HepG2 (cell line): ENCODE measurements around the gene TMEM125. TPM values are rescaled to one million over a fixed set of nuclear protein-coding genes. Genes with fewer than 3 reads are reported as not detected.

Experiments
- ARNT2 ChIP-seq: sonication (generic); formaldehyde crosslinking; IDR thresholded peaks from 2 replicates; pipeline ENCODE4 v1.8.0; 2022; ENCODE audit warnings: mild to moderate bottlenecking, low read depth, missing genetic modification reagents, moderate library complexity
- CBX5 ChIP-seq: sonication (generic); formaldehyde crosslinking; IDR thresholded peaks from 2 replicates; pipeline ENCODE4 v1.4.0; 2020; ENCODE audit warnings: missing genetic modification reagents, borderline replicate concordance
- EP300 ChIP-seq, 3 experiments: sonication (generic) in 1 of 3; formaldehyde crosslinking in 1 of 3; IDR thresholded peaks; 2 replicates each; pipeline versions ENCODE4 v1.5.1 to v1.6.1; 2011 to 2020; ENCODE audit warnings: low read depth in 2 of 3, low read length in 2 of 3, borderline replicate concordance in 1 of 3, improper control_type of control experiment in 1 of 3, mild to moderate bottlenecking in 1 of 3, missing genetic modification reagents in 1 of 3, moderate library complexity in 1 of 3
- GABPB1 ChIP-seq: IDR thresholded peaks from 2 replicates; pipeline ENCODE4 v1.6.1; 2016; ENCODE audit warnings: mild to moderate bottlenecking, missing genetic modification reagents, moderate library complexity, missing compliant biosample characterization
- GATA4 ChIP-seq: sonication (generic); IDR thresholded peaks from 2 replicates; pipeline ENCODE4 v1.6.1; 2016; ENCODE audit warnings: antibody characterized with exemption, low read depth, borderline replicate concordance
- HMGA1 ChIP-seq: sonication (generic); formaldehyde crosslinking; conservative IDR thresholded peaks from 2 replicates; pipeline ENCODE4 v1.4.0; 2020; ENCODE audit warnings: missing genetic modification reagents
- HNRNPLL ChIP-seq: fragments of 200-400 bp; formaldehyde crosslinking; IDR thresholded peaks from 2 replicates; pipeline ENCODE4 v1.6.1; 2017; ENCODE audit warnings: mild to moderate bottlenecking, low read depth, low read length; ENCODE audit not compliant: poor library complexity, severe bottlenecking
- KAT8 ChIP-seq: IDR thresholded peaks from 2 replicates; pipeline ENCODE4 v1.6.1; 2016; ENCODE audit warnings: missing genetic modification reagents, missing compliant biosample characterization
- KLF13 ChIP-seq: sonication (generic); formaldehyde crosslinking; IDR thresholded peaks from 2 replicates; pipeline ENCODE4 v1.4.0; 2020; ENCODE audit warnings: mild to moderate bottlenecking, missing genetic modification reagents
- RXRA ChIP-seq: sonication (generic); formaldehyde crosslinking; IDR thresholded peaks from 2 replicates; pipeline ENCODE4 v1.5.1; 2020; ENCODE audit warnings: missing genetic modification reagents
- TBL1XR1 ChIP-seq: fragments of 150-350 bp; IDR thresholded peaks from 2 replicates; pipeline ENCODE4 v1.6.1; 2014; ENCODE audit warnings: borderline replicate concordance, low read length; ENCODE audit not compliant: partially characterized antibody
- TBP ChIP-seq: sonication (generic); formaldehyde crosslinking; IDR thresholded peaks from 2 replicates; pipeline ENCODE4 v1.5.0; 2020; ENCODE audit warnings: missing genetic modification reagents
- TRIM24 ChIP-seq: sonication (generic); formaldehyde crosslinking; IDR thresholded peaks from 2 replicates; pipeline ENCODE4 v1.8.0; 2022; ENCODE audit warnings: mild to moderate bottlenecking, missing genetic modification reagents
- U2AF2 ChIP-seq: fragments of 200-400 bp; formaldehyde crosslinking; IDR thresholded peaks from 2 replicates; pipeline ENCODE4 v1.6.1; 2017; ENCODE audit warnings: low read depth, mild to moderate bottlenecking, low read length
- ZBTB3 ChIP-seq: sonication (generic); formaldehyde crosslinking; IDR thresholded peaks from 2 replicates; pipeline ENCODE4 v1.4.0; 2020; ENCODE audit warnings: low read depth, mild to moderate bottlenecking, moderate library complexity, missing genetic modification reagents, borderline replicate concordance
- ZBTB37 ChIP-seq: sonication (generic); formaldehyde crosslinking; IDR thresholded peaks from 2 replicates; pipeline ENCODE4 v1.4.0; 2020; ENCODE audit warnings: mild to moderate bottlenecking, missing genetic modification reagents
- ZKSCAN8 ChIP-seq: IDR thresholded peaks from 2 replicates; pipeline ENCODE4 v1.6.1; 2016; ENCODE audit warnings: borderline replicate concordance, missing genetic modification reagents, missing compliant biosample characterization
- ZNF124 ChIP-seq: sonication (generic); formaldehyde crosslinking; IDR thresholded peaks from 2 replicates; pipeline ENCODE4 v1.4.0; 2020; ENCODE audit warnings: missing genetic modification reagents
- ZNF256 ChIP-seq: sonication (generic); formaldehyde crosslinking; conservative IDR thresholded peaks from 2 replicates; pipeline ENCODE4 v1.4.0; 2020; ENCODE audit warnings: missing genetic modification reagents
- ZNF501 ChIP-seq: sonication (generic); formaldehyde crosslinking; IDR thresholded peaks from 2 replicates; pipeline ENCODE4 v1.5.1; 2020; ENCODE audit warnings: mild to moderate bottlenecking, moderate library complexity, missing genetic modification reagents
- ZNF670 ChIP-seq: sonication (generic); formaldehyde crosslinking; IDR thresholded peaks from 2 replicates; pipeline ENCODE4 v1.8.0; 2022; ENCODE audit warnings: mild to moderate bottlenecking, missing genetic modification reagents, borderline replicate concordance
- ZNF678 ChIP-seq: sonication (generic); formaldehyde crosslinking; IDR thresholded peaks from 2 replicates; pipeline ENCODE4 v1.4.0; 2020; ENCODE audit warnings: mild to moderate bottlenecking, missing genetic modification reagents
- ZNF724P ChIP-seq: sonication (generic); formaldehyde crosslinking; IDR thresholded peaks from 2 replicates; pipeline ENCODE4 v1.8.0; 2022; ENCODE audit warnings: missing genetic modification reagents, borderline replicate concordance
- ZNF792 ChIP-seq: IDR thresholded peaks from 2 replicates; pipeline ENCODE4 v1.6.1; 2016
- polyA plus RNA-seq, 8 experiments: library from polyadenylated mRNA; depleted of rRNA in 3 of 8; stranded (reverse) in 7 of 8; unstranded in 1 of 8; fragments of >200 nt; fragmentation: Illumina TruSeq in 4 of 8; extraction: Trizol in 4 of 8; gene quantifications; 2 replicates each; pipeline versions ENCODE4 v1.2.1 to v1.2.3, GENCODE V29; 2011 to 2016; ENCODE audit warnings: low read depth in 4 of 8, missing spikeins in 1 of 8, mixed read lengths in 1 of 8; ENCODE audit not compliant: insufficient read depth in 1 of 8
- total RNA-seq, 5 experiments: library from RNA; depleted of rRNA; stranded (reverse); fragments of >200 nt; fragmentation: Illumina TruSeq; extraction: Trizol; gene quantifications; 2 replicates each; pipeline ENCODE4 v1.2.3, GENCODE V29; 2016; ENCODE audit warnings: low read depth in 1 of 5
- TF ChIP-seq, protein P1 (sequence below): sonication (generic); formaldehyde crosslinking; IDR thresholded peaks from 2 replicates; pipeline ENCODE4 v1.4.0; 2020; ENCODE audit warnings: low read depth, missing genetic modification reagents

Gene TMEM125
- total and polyA plus RNA-seq, 2 of the 13 experiments (the other 11 are each of a cell fraction or from before 2014, with no cell fraction given), result 0.03 TPM; not detected in 1

DNA sequence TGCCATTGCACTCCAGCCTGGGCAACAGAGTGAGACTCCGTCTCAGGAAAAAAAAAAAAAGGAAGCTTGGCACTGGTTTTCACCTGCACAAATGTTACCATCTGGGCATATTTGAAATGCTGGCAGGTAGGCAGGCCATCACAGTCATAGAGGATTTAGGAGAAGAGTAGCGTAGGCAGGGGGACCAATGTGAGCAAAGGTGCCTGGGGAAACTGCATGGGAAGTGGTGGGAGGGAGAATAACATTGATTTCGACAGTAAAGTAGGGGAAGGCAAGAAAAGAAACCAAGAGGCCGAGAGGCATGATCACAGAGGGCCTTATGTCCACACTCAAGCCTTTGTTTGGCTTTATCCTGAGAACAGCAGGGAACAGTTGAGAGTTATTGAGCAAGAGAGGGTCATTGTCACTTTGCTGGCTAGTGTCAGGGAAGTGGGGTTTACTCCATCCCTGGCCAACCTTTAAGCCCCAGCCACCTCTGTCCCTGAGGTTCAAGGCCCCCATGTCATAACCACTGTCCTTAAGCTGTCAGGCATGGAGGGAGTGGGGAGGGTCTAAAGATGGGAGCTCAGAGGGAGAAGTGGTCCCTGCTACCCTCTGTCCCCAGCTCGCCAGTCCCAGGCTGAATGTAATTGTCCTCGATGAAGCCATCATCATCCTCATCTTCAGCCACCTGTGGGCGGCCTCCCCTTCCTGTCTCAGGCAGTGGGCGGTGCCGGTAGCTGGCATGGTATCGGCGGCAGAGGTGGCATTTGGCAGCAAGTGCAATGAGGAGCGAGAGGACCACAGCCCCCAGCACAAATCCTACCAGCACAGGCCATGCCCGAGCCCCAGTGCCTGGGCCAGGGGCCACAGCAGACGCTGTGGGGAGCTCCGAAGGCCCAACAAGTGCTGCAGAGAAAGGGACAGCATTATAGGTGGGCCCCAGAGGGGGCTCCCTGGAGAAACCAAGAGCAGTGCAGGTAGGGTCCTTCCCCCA lies 12.7 kb downstream of the TMEM125 start (continued):
- TF ChIP-seq CBX5 (CRISPR knock-in tag), result peak; percentile 46; the same call in 1 of the 2 replicates
- peak in 1 of 2 experiments; percentile 68; a peak in 1 of 4 replicates for TF ChIP-seq EP300 (IDR thresholded peaks at IDR 0.05; ENCODE audit: low read depth in 2 of 2, low read length in 2 of 2)
- peak; percentile 56; the same call in 1 of the 2 replicates for TF ChIP-seq EP300 (CRISPR knock-in tag; IDR thresholded peaks at IDR 0.05; ENCODE audit: borderline replicate concordance)
- TF ChIP-seq HMGA1 (CRISPR knock-in tag), result no peak
- TF ChIP-seq RXRA (CRISPR knock-in tag), result peak; percentile 87; the same call in 1 of the 2 replicates
- TF ChIP-seq TRIM24 (CRISPR knock-in tag), result 0 out of 2 replicates have a peak, but pooled peaks have one; percentile 13
- no peak for TF ChIP-seq KLF13 (CRISPR knock-in tag)
- no peak for TF ChIP-seq ZNF670 (CRISPR knock-in tag)
- 0 out of 2 replicates have a peak, but pooled peaks have one; percentile 41 for TF ChIP-seq KAT8 (CRISPR knock-in tag)
- no peak for TF ChIP-seq ZNF678 (CRISPR knock-in tag)
- no peak for TF ChIP-seq ZNF256 (CRISPR knock-in tag)
- TF ChIP-seq ZNF792 (CRISPR knock-in tag), result peak; percentile 68; the same call in 1 of the 2 replicates
- TF ChIP-seq U2AF2, result no peak
- TF ChIP-seq ZNF124, result no peak
- TF ChIP-seq GABPB1 (CRISPR knock-in tag), result no peak
- no peak for TF ChIP-seq ZNF501
- TF ChIP-seq TBL1XR1, result no peak
- TF ChIP-seq ZBTB37 (CRISPR knock-in tag), result peak; percentile 46; the same call in 1 of the 2 replicates
- no peak for TF ChIP-seq ARNT2 (CRISPR knock-in tag)
- no peak for TF ChIP-seq GATA4
- no peak for TF ChIP-seq ZNF724P
- no peak for TF ChIP-seq HNRNPLL
- TF ChIP-seq ZBTB3 (CRISPR knock-in tag), result no peak
- 0 out of 2 replicates have a peak, but pooled peaks have one; percentile 50 for TF ChIP-seq ZKSCAN8 (CRISPR knock-in tag)
- TF ChIP-seq TBP (CRISPR knock-in tag), result no peak
- TF ChIP-seq, protein P1, sequence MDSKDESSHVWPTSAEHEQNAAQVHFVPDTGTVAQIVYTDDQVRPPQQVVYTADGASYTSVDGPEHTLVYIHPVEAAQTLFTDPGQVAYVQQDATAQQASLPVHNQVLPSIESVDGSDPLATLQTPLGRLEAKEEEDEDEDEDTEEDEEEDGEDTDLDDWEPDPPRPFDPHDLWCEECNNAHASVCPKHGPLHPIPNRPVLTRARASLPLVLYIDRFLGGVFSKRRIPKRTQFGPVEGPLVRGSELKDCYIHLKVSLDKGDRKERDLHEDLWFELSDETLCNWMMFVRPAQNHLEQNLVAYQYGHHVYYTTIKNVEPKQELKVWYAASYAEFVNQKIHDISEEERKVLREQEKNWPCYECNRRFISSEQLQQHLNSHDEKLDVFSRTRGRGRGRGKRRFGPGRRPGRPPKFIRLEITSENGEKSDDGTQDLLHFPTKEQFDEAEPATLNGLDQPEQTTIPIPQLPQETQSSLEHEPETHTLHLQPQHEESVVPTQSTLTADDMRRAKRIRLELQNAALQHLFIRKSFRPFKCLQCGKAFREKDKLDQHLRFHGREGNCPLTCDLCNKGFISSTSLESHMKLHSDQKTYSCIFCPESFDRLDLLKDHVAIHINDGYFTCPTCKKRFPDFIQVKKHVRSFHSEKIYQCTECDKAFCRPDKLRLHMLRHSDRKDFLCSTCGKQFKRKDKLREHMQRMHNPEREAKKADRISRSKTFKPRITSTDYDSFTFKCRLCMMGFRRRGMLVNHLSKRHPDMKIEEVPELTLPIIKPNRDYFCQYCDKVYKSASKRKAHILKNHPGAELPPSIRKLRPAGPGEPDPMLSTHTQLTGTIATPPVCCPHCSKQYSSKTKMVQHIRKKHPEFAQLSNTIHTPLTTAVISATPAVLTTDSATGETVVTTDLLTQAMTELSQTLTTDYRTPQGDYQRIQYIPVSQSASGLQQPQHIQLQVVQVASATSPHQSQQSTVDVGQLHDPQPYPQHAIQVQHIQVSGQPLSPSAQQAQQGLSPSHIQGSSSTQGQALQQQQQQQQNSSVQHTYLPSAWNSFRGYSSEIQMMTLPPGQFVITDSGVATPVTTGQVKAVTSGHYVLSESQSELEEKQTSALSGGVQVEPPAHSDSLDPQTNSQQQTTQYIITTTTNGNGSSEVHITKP, result peak; percentile 48; the same call in 1 of the 2 replicates
